Liver (tissue), 9 donors: Measurements from ENCODE around the gene CDC42BPB. TPM values are rescaled to one million over a fixed set of nuclear protein-coding genes. Genes with fewer than 3 reads are reported as not detected.

Source experiments
- DNase-seq: peaks from one replicate; pipeline ENCODE4 v3.0.0-alpha.2; 2017; ENCODE audit warnings: low spot score
- H3K27ac ChIP-seq, 2 donors: one replicate each; pipeline ENCODE4 v1.7.0; 2013; ENCODE audit warnings: inconsistent platforms in 2 of 2, low read length in 2 of 2, control low read depth in 1 of 2, low read depth in 1 of 2, mild to moderate bottlenecking in 1 of 2
- H3K27me3 ChIP-seq, 4 donors: one replicate each; pipeline versions ENCODE4 v1.6.1 to v1.7.0; 2013; ENCODE audit warnings: low read length in 3 of 4, inconsistent platforms in 1 of 4, mild to moderate bottlenecking in 1 of 4, moderate library complexity in 1 of 4; ENCODE audit not compliant: control insufficient read depth in 4 of 4, insufficient read depth in 4 of 4
- H3K36me3 ChIP-seq, 4 donors: one replicate each; pipeline versions ENCODE4 v1.6.1 to v1.7.0; 2013; ENCODE audit warnings: low read length in 3 of 4, mild to moderate bottlenecking in 3 of 4, low read depth in 1 of 4, moderate library complexity in 1 of 4; ENCODE audit not compliant: control insufficient read depth in 4 of 4, insufficient read depth in 3 of 4
- H3K4me1 ChIP-seq, 4 donors: one replicate each; pipeline versions ENCODE4 v1.6.1 to v1.7.0; 2013; ENCODE audit warnings: low read length in 3 of 4, mild to moderate bottlenecking in 3 of 4, moderate library complexity in 1 of 4; ENCODE audit not compliant: control insufficient read depth in 4 of 4, insufficient read depth in 4 of 4
- H3K4me3 ChIP-seq, 3 donors: one replicate each; pipeline versions ENCODE4 v1.6.1 to v1.7.0; 2013; ENCODE audit warnings: low read length in 3 of 3, control low read depth in 1 of 3, low read depth in 1 of 3, mild to moderate bottlenecking in 1 of 3
- H3K9ac ChIP-seq, 2 donors: one replicate each; pipeline ENCODE4 v1.7.0; 2013; ENCODE audit warnings: low read length in 2 of 2, mild to moderate bottlenecking in 2 of 2, moderate library complexity in 2 of 2, control low read depth in 1 of 2, low read depth in 1 of 2
- H3K9me3 ChIP-seq, 4 donors: one replicate each; pipeline versions ENCODE4 v1.6.1 to v1.7.0; 2013; ENCODE audit warnings: low read length in 3 of 4; ENCODE audit not compliant: control insufficient read depth in 4 of 4
- ATF3 ChIP-seq: IDR thresholded peaks from 2 replicates; pipeline ENCODE4 v1.6.1; 2016; ENCODE audit warnings: antibody characterized with exemption
- CTCF ChIP-seq: fragments of 150-350 bp; IDR thresholded peaks from 2 replicates; pipeline ENCODE4 v1.5.1; 2017; ENCODE audit warnings: improper control_type of control experiment, low read depth, low read length; ENCODE audit not compliant: missing input control
- EGR1 ChIP-seq, 2 donors: IDR thresholded peaks; 2 replicates each; pipeline ENCODE4 v1.6.1; 2016 to 2018; ENCODE audit warnings: antibody characterized with exemption in 2 of 2, low read depth in 2 of 2
- FOXA1 ChIP-seq: IDR thresholded peaks from 2 replicates; pipeline ENCODE4 v1.6.1; 2016; ENCODE audit warnings: antibody characterized with exemption
- FOXA2 ChIP-seq: IDR thresholded peaks from 2 replicates; pipeline ENCODE4 v1.6.1; 2016; ENCODE audit warnings: antibody characterized with exemption
- GABPA ChIP-seq, 2 donors: IDR thresholded peaks in 1 of 2; conservative IDR thresholded peaks in 1 of 2; 2 replicates each; pipeline ENCODE4 v1.6.1; 2016; ENCODE audit warnings: antibody characterized with exemption in 2 of 2, mild to moderate bottlenecking in 1 of 2, moderate library complexity in 1 of 2
- HNF4A ChIP-seq, 2 donors: conservative IDR thresholded peaks; 2 replicates each; pipeline ENCODE4 v1.6.1; 2016; ENCODE audit warnings: antibody characterized with exemption in 2 of 2, mild to moderate bottlenecking in 2 of 2
- HNF4G ChIP-seq: IDR thresholded peaks from 2 replicates; pipeline ENCODE4 v1.6.1; 2016; ENCODE audit warnings: antibody characterized with exemption
- JUND ChIP-seq, 2 donors: IDR thresholded peaks; 2 replicates each; pipeline ENCODE4 v1.6.1; 2016; ENCODE audit warnings: antibody characterized with exemption in 2 of 2
- NR2F2 ChIP-seq: IDR thresholded peaks from 2 replicates; pipeline ENCODE4 v1.6.1; 2016; ENCODE audit warnings: antibody characterized with exemption
- RAD21 ChIP-seq, 2 donors: IDR thresholded peaks; 2 replicates each; pipeline ENCODE4 v1.6.1; 2016; ENCODE audit warnings: antibody characterized with exemption in 2 of 2, mild to moderate bottlenecking in 2 of 2
- RXRA ChIP-seq, 2 donors: IDR thresholded peaks; 2 replicates each; pipeline ENCODE4 v1.6.1; 2017 to 2018; ENCODE audit warnings: antibody characterized with exemption in 2 of 2, mild to moderate bottlenecking in 1 of 2
- SP1 ChIP-seq: IDR thresholded peaks from 2 replicates; pipeline ENCODE4 v1.6.1; 2018; ENCODE audit warnings: antibody characterized with exemption, mild to moderate bottlenecking
- TAF1 ChIP-seq: conservative IDR thresholded peaks from 2 replicates; pipeline ENCODE4 v1.6.1; 2016; ENCODE audit warnings: antibody characterized with exemption, mild to moderate bottlenecking
- YY1 ChIP-seq: IDR thresholded peaks from 2 replicates; pipeline ENCODE4 v1.6.1; 2016; ENCODE audit warnings: antibody characterized with exemption, mild to moderate bottlenecking
- ZBTB33 ChIP-seq: IDR thresholded peaks from 2 replicates; pipeline ENCODE4 v1.6.1; 2016; ENCODE audit warnings: antibody characterized with exemption
- WGBS: extraction: QIAGEN DNeasy Blood & Tissue Kit; methylation state at CpG from one replicate; pipeline ENCODE4 v1.1.7; 2013; 5-methylcytosine and 5-hydroxymethylcytosine counted together
- polyA plus RNA-seq, 2 donors: library from polyadenylated mRNA; stranded (reverse) in 1 of 2; unstranded in 1 of 2; fragments of 200-250 nt in 1 of 2; fragments of >200 nt in 1 of 2; fragmentation: Nextera tagmentation in 1 of 2; extraction: Ambion mirVana in 1 of 2; gene quantifications; one replicate each; pipeline versions ENCODE4 v1.2.1 to v1.2.3, GENCODE V29; 2013 to 2015
- total RNA-seq, 2 donors: library from RNA; depleted of rRNA; stranded (reverse); fragments of >200 nt; gene quantifications; one replicate each; pipeline ENCODE4 v1.2.3, GENCODE V29; 2014
- TF ChIP-seq, protein P1 (sequence below): IDR thresholded peaks from 2 replicates; pipeline ENCODE4 v1.6.1; 2016; ENCODE audit warnings: antibody characterized with exemption, mild to moderate bottlenecking
- TF ChIP-seq, protein P2 (sequence below): IDR thresholded peaks from 2 replicates; pipeline ENCODE4 v1.6.1; 2016; ENCODE audit warnings: antibody characterized with exemption
- donor health status: healthy.
- donor health status: healthy.
- donor health status: healthy.
- donor health status: healthy.
- donor health status: healthy.

CDC42BPB gene
- total and polyA plus RNA-seq, 4 donors, result 4.1 to 78.7 (median 29.7) TPM

DNA sequence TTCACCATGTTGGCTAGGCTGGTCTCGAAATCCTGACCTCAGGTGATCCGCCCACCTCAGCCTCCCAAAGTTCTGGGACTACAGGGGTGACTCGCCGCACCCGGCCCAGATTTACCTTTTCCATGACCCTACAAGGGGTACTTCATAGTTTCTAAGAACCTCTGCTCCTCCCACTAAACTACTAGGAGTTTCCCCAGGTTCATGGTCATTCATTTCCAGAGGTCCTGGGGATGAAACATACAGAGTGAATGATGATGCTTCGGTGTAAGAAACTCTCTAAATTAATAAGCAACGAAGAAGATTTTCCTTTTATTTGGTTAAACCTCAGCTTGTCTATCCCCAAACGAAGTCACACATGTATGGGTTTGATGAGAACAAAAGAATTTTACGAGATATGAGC, 77.9 kb downstream of the CDC42BPB start:
- Histone ChIP-seq H3K36me3 (peaks cover 18 to 74% (median 38%) of the 10 kb centered on the region in 4 donors), H3K9ac (no peak overlapping the region), H3K27ac (no peak overlapping the region), H3K9me3 (no peaks in the 10 kb centered on the region), H3K4me1 (no peaks in the 10 kb centered on the region), H3K4me3 (no peak overlapping the region), H3K27me3 (no peaks in the 10 kb centered on the region)
- no peak for DNase-seq
- TF ChIP-seq EGR1 (IDR thresholded peaks at IDR 0.05; ENCODE audit: low read depth in 2 of 2) (no peak), HNF4A (conservative IDR thresholded peaks at IDR 0.05) (no peak), ZBTB33 (no peak), ATF3 (no peak), JUND (IDR thresholded peaks at IDR 0.05) (no peak), FOXA2 (no peak), HNF4G (no peak), RAD21 (IDR thresholded peaks at IDR 0.05) (no peak), CTCF (no peak), YY1 (no peak), GABPA (IDR thresholded peaks at IDR 0.05 in 1 of 2, conservative IDR thresholded peaks at IDR 0.05 in 1 of 2) (no peak), TAF1 (no peak), NR2F2 (no peak), FOXA1 (no peak), SP1 (no peak), RXRA (IDR thresholded peaks at IDR 0.05) (no peak)
- TF ChIP-seq, protein P1, sequence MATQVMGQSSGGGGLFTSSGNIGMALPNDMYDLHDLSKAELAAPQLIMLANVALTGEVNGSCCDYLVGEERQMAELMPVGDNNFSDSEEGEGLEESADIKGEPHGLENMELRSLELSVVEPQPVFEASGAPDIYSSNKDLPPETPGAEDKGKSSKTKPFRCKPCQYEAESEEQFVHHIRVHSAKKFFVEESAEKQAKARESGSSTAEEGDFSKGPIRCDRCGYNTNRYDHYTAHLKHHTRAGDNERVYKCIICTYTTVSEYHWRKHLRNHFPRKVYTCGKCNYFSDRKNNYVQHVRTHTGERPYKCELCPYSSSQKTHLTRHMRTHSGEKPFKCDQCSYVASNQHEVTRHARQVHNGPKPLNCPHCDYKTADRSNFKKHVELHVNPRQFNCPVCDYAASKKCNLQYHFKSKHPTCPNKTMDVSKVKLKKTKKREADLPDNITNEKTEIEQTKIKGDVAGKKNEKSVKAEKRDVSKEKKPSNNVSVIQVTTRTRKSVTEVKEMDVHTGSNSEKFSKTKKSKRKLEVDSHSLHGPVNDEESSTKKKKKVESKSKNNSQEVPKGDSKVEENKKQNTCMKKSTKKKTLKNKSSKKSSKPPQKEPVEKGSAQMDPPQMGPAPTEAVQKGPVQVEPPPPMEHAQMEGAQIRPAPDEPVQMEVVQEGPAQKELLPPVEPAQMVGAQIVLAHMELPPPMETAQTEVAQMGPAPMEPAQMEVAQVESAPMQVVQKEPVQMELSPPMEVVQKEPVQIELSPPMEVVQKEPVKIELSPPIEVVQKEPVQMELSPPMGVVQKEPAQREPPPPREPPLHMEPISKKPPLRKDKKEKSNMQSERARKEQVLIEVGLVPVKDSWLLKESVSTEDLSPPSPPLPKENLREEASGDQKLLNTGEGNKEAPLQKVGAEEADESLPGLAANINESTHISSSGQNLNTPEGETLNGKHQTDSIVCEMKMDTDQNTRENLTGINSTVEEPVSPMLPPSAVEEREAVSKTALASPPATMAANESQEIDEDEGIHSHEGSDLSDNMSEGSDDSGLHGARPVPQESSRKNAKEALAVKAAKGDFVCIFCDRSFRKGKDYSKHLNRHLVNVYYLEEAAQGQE, result no peak
- TF ChIP-seq, protein P2, sequence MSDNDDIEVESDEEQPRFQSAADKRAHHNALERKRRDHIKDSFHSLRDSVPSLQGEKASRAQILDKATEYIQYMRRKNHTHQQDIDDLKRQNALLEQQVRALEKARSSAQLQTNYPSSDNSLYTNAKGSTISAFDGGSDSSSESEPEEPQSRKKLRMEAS, result no peak
- 92% methylated on average over 9 of the region's 9 CpGs for WGBS

GRCh38 chr14:102977475-102977874, 79.9 kb downstream of the CDC42BPB start:
- Histone ChIP-seq H3K4me1 (no peaks in the 10 kb centered on the region), H3K27me3 (no peaks in the 10 kb centered on the region), H3K27ac (no peak overlapping the region), H3K9me3 (no peaks in the 10 kb centered on the region), H3K9ac (no peak overlapping the region), H3K4me3 (no peak overlapping the region), H3K36me3 (peaks cover 23 to 72% (median 47%) of the 10 kb centered on the region in 4 donors)
- 83% methylated on average over 8 of the region's 8 CpGs for WGBS
- no peak for DNase-seq
- TF ChIP-seq FOXA2 (no peak), NR2F2 (no peak), TAF1 (no peak), HNF4G (no peak), RXRA (IDR thresholded peaks at IDR 0.05) (no peak), FOXA1 (no peak), GABPA (IDR thresholded peaks at IDR 0.05 in 1 of 2, conservative IDR thresholded peaks at IDR 0.05 in 1 of 2) (no peak), JUND (IDR thresholded peaks at IDR 0.05) (no peak), CTCF (no peak), YY1 (no peak)
- TF ChIP-seq, protein P2, result no peak
- TF ChIP-seq, protein P1, result no peak
